Nephron (organoid): ENCODE results near the gene IL1RN.

ENCODE experiments used
- H3K27ac Mint-ChIP-seq, 3 experiments: 2 replicates each; pipeline ENCODE4 v1.8.0; 2020; ENCODE audit warnings: mixed read lengths in 3 of 3, mild to moderate bottlenecking in 2 of 3, moderate library complexity in 1 of 3
- H3K27me3 Mint-ChIP-seq: 2 replicates; pipeline ENCODE4 v1.8.0; 2021; ENCODE audit warnings: low read depth, mild to moderate bottlenecking, moderate library complexity, mixed read lengths
- H3K36me3 Mint-ChIP-seq: 2 replicates; pipeline ENCODE4 v1.8.0; 2020; ENCODE audit warnings: low read depth, mixed read lengths
- H3K4me1 Mint-ChIP-seq: 2 replicates; pipeline ENCODE4 v1.8.0; 2020; ENCODE audit warnings: mixed read lengths
- H3K4me3 Mint-ChIP-seq, 3 experiments: 2 replicates each; pipeline ENCODE4 v1.8.0; 2020; ENCODE audit warnings: mild to moderate bottlenecking in 3 of 3, mixed read lengths in 3 of 3, moderate library complexity in 2 of 3
- H3K9me3 Mint-ChIP-seq: 2 replicates; pipeline ENCODE4 v1.8.0; 2020; ENCODE audit warnings: mixed read lengths
- CTCF ChIP-seq, 3 experiments: fragments of 200-600 bp; sonication (generic); IDR thresholded peaks; one replicate each; pipeline ENCODE4 v1.5.0; 2021; ENCODE audit warnings: antibody characterized with exemption in 3 of 3; ENCODE audit not compliant: unreplicated experiment in 3 of 3

IL1RN gene

DNA sequence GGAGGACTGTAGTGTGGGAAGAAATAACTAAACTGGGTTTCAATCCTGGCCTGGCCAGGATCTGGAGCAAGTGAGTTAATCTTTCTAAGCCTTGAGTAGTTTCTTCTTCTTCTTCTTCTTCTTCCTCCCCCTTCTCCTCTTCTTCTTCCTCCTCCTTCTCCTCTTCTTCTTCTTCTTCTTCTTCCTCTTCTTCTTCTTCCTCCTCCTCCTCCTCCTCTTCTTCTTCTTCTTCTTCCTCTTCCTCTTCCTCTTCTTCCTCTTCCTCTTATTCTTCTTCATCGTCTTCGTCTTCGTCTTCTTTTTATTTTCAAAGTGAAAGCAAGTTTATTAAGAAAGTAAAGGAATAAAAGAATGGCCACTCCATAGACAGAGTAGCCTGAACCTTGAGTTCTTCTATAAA, 6.5 kb upstream of the IL1RN start:
- Mint-ChIP-seq H3K4me3 (no peak overlapping the region), H3K36me3 (no peaks in the 10 kb centered on the region), H3K9me3 (no peaks in the 10 kb centered on the region), H3K4me1 (no peaks in the 10 kb centered on the region), H3K27me3 (peaks cover 34% of the 10 kb centered on the region), H3K27ac (no peak overlapping the region)
- no peak for TF ChIP-seq CTCF (IDR thresholded peaks at IDR 0.05; ENCODE audit: unreplicated experiment in 3 of 3)

GRCh38 chr2:113122364-113122763, 5.0 kb upstream of the IL1RN start:
- Mint-ChIP-seq H3K36me3 (no peaks in the 10 kb centered on the region), H3K4me1 (no peaks in the 10 kb centered on the region), H3K27me3 (peaks cover 31% of the 10 kb centered on the region), H3K4me3 (no peak overlapping the region), H3K27ac (no peak overlapping the region), H3K9me3 (no peaks in the 10 kb centered on the region)
- TF ChIP-seq CTCF (IDR thresholded peaks at IDR 0.05; ENCODE audit: unreplicated experiment in 3 of 3), result no peak

DNA sequence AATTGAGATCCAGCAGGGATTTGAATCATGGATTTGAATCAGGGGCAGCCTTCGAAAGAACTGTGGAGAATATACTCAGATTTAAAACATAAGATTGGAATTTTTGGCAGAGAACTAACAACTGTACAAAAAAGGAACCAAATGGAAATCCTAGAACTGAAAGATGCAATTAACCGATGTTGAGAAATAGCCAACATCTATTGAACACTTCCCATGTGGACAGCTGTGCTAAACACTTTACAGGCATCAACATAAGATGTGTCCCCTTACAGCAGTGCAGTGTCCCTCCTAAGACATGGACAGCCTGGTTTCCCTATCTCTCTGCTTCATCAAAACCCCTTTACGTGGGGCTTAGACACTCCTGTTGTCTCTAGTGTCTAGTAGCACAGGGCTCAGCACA, 3.7 kb upstream of the IL1RN start:
- Mint-ChIP-seq H3K9me3 (no peaks in the 10 kb centered on the region), H3K4me3 (no peak overlapping the region), H3K36me3 (no peaks in the 10 kb centered on the region), H3K4me1 (no peaks in the 10 kb centered on the region), H3K27ac (no peak overlapping the region), H3K27me3 (peaks cover 36% of the 10 kb centered on the region)
- no peak for TF ChIP-seq CTCF (IDR thresholded peaks at IDR 0.05; ENCODE audit: unreplicated experiment in 3 of 3)

- no peak for TF ChIP-seq CTCF (IDR thresholded peaks at IDR 0.05; ENCODE audit: unreplicated experiment in 3 of 3)
- Mint-ChIP-seq H3K36me3 (no peaks in the 10 kb centered on the region), H3K27ac (no peak overlapping the region), H3K4me1 (no peaks in the 10 kb centered on the region), H3K27me3 (peaks cover 36% of the 10 kb centered on the region), H3K4me3 (no peak overlapping the region), H3K9me3 (no peaks in the 10 kb centered on the region)
Observed at GRCh38 chr2:113124181-113124961, 3.0 kb upstream of the IL1RN start.

DNA sequence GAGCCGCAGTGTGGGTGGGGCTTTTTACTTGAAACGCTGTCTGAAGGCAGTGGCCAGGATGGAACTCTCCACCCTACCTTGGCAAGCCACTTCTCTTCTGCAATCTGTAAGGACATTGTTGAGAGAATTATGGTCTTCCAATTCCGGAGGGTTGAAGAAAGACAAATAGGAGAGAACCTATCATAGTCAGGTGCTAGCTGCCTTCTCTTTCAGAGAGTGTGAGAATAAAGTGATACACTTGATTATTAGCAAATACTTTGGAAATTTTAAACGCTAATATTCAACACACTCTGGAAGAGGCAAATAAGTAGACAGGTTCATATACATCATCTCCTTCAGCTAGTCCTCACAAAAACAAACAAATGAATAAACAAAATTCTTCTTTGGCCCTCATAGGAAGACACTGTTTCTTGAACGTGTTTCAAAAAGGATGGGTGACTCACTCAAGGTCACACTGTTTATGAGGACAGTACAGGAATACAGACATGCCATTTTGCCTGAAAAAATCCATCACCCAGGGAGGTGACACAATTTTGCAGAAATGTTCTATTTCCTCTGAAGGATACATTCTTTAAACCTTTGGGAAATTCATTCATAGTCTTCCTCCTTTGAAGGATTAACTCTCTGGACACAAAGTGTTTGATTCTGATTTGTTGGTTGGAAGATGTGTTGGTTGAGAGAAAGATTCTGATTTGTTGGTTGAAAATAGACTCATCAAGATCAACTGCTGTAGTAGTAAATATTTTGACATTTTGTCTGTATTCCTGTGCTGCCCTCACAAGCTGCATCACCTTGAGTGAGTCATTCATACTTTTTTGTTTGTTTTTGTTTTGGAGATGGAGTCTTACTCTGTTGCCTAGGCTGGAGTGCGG, 2.2 kb upstream of the IL1RN start:
- no peak for TF ChIP-seq CTCF (IDR thresholded peaks at IDR 0.05; ENCODE audit: unreplicated experiment in 3 of 3)
- Mint-ChIP-seq H3K27ac (no peak overlapping the region), H3K4me3 (no peak overlapping the region), H3K4me1 (no peaks in the 10 kb centered on the region), H3K27me3 (peaks cover 31% of the 10 kb centered on the region), H3K9me3 (no peaks in the 10 kb centered on the region), H3K36me3 (no peaks in the 10 kb centered on the region)
